Activated naive CD8-positive, alpha-beta T cell treated with anti-CD3 and anti-CD28 coated beads, Interleukin-2, amount 50 U/mL, for 16 hours (primary cell): ENCODE data around the gene NUDT1.

Source experiments
- DNase-seq: peaks from one replicate; pipeline ENCODE4 v3.0.0-alpha.2; 2020; ENCODE audit warnings: low read depth, low spot score

The NUDT1 gene

GRCh38 chr7:2205036-2205780 lies 36.8 kb upstream of the NUDT1 start:
- DNase-seq = no peak

GRCh38 chr7:2208712-2209111 lies 33.3 kb upstream of the NUDT1 start:
- DNase-seq = no peak

GRCh38 chr7:2209146-2209960 lies 32.7 kb upstream of the NUDT1 start:
- no peak for DNase-seq

GRCh38 chr7:2209961-2210323 lies 32.1 kb upstream of the NUDT1 start:
- no peak for DNase-seq

- no peak for DNase-seq
Measured at GRCh38 chr7:2210551-2211258, 31.3 kb upstream of the NUDT1 start.

- no peak for DNase-seq
Measured at GRCh38 chr7:2211259-2211880, 30.7 kb upstream of the NUDT1 start.

- DNase-seq = no peak
Measured at GRCh38 chr7:2211926-2212325, 30.1 kb upstream of the NUDT1 start.

- DNase-seq = no peak
Measured at GRCh38 chr7:2212906-2213305, 29.1 kb upstream of the NUDT1 start.

GRCh38 chr7:2213551-2214215 lies 28.3 kb upstream of the NUDT1 start:
- no peak for DNase-seq

- DNase-seq = no peak
Measured at GRCh38 chr7:2214636-2215035, 27.4 kb upstream of the NUDT1 start.

- no peak for DNase-seq
Measured at GRCh38 chr7:2215851-2216250, 26.2 kb upstream of the NUDT1 start.

GRCh38 chr7:2217206-2217605 lies 24.8 kb upstream of the NUDT1 start:
- no peak for DNase-seq

GRCh38 chr7:2217716-2218443 lies 24.1 kb upstream of the NUDT1 start:
- no peak for DNase-seq

GRCh38 chr7:2218444-2218785 lies 23.6 kb upstream of the NUDT1 start:
- no peak for DNase-seq

GRCh38 chr7:2219136-2219535 lies 22.9 kb upstream of the NUDT1 start:
- DNase-seq = no peak

GRCh38 chr7:2219606-2220005 lies 22.4 kb upstream of the NUDT1 start:
- DNase-seq = no peak

- no peak for DNase-seq
Measured at GRCh38 chr7:2220030-2220429, 22.0 kb upstream of the NUDT1 start.

- no peak for DNase-seq
Measured at GRCh38 chr7:2220506-2220905, 21.5 kb upstream of the NUDT1 start.

GRCh38 chr7:2220954-2221353 lies 21.1 kb upstream of the NUDT1 start:
- no peak for DNase-seq

- no peak for DNase-seq
Measured at GRCh38 chr7:2222516-2222915, 19.5 kb upstream of the NUDT1 start.

- no peak for DNase-seq
Measured at GRCh38 chr7:2223321-2223720, 18.7 kb upstream of the NUDT1 start.
